ENCODE measurements around the gene NR6A1.

The NR6A1 gene

GRCh38 chr9:124514125-124514524 lies 257.0 kb downstream of the NR6A1 start:
- no peak overlapping the region for H3K4me3 ChIP-seq (IDR thresholded peaks at IDR 0.05; ENCODE audit: insufficient read depth, low read depth, low read length)
- no peaks in the 10 kb centered on the region for H3K36me3 ChIP-seq (ENCODE audit: insufficient read depth)
- no peaks in the 10 kb centered on the region for H3K27me3 ChIP-seq (ENCODE audit: insufficient read depth, low read depth)
- H3K4me1 ChIP-seq (ENCODE audit: low read depth, poor library complexity, severe bottlenecking), result no peaks in the 10 kb centered on the region
- no peaks in the 10 kb centered on the region for H3K79me2 ChIP-seq (ENCODE audit: insufficient read depth, low read depth)
- no peak overlapping the region for H2AFZ ChIP-seq (ENCODE audit: low read depth)
- no peak overlapping the region for H3K4me2 ChIP-seq
- H3K9ac ChIP-seq, result no peak overlapping the region
- no peak overlapping the region for H3K27ac ChIP-seq
- TF ChIP-seq CTCF (conservative IDR thresholded peaks at IDR 0.05; ENCODE audit: low read depth, low read length), result no peak
- H4K20me1 ChIP-seq (ENCODE audit: insufficient read depth), result no peaks in the 10 kb centered on the region

GRCh38 chr9:124513376-124513994 lies 257.6 kb downstream of the NR6A1 start:
- Histone ChIP-seq H3K4me1 (ENCODE audit: low read depth, poor library complexity, severe bottlenecking) (no peaks in the 10 kb centered on the region), H3K9ac (no peak overlapping the region), H3K4me3 (IDR thresholded peaks at IDR 0.05; ENCODE audit: insufficient read depth, low read depth, low read length) (no peak overlapping the region), H2AFZ (ENCODE audit: low read depth) (no peak overlapping the region), H3K27ac (no peak overlapping the region), H4K20me1 (ENCODE audit: insufficient read depth) (no peaks in the 10 kb centered on the region), H3K27me3 (ENCODE audit: insufficient read depth, low read depth) (no peaks in the 10 kb centered on the region), H3K79me2 (ENCODE audit: insufficient read depth, low read depth) (no peaks in the 10 kb centered on the region), H3K36me3 (ENCODE audit: insufficient read depth) (no peaks in the 10 kb centered on the region), H3K4me2 (no peak overlapping the region)
- TF ChIP-seq CTCF (conservative IDR thresholded peaks at IDR 0.05; ENCODE audit: low read depth, low read length), result no peak

- Histone ChIP-seq H3K79me2 (ENCODE audit: insufficient read depth, low read depth) (no peaks in the 10 kb centered on the region), H4K20me1 (ENCODE audit: insufficient read depth) (no peaks in the 10 kb centered on the region), H3K4me2 (no peak overlapping the region), H3K27ac (no peak overlapping the region), H3K4me1 (ENCODE audit: low read depth, poor library complexity, severe bottlenecking) (no peaks in the 10 kb centered on the region), H3K27me3 (ENCODE audit: insufficient read depth, low read depth) (no peaks in the 10 kb centered on the region), H2AFZ (ENCODE audit: low read depth) (no peak overlapping the region), H3K36me3 (ENCODE audit: insufficient read depth) (no peaks in the 10 kb centered on the region), H3K9ac (no peak overlapping the region), H3K4me3 (IDR thresholded peaks at IDR 0.05; ENCODE audit: insufficient read depth, low read depth, low read length) (no peak overlapping the region)
- no peak for TF ChIP-seq CTCF (conservative IDR thresholded peaks at IDR 0.05; ENCODE audit: low read depth, low read length)
Measured at GRCh38 chr9:124512806-124513204, 258.3 kb downstream of the NR6A1 start.

- no peak overlapping the region for H3K4me2 ChIP-seq
- no peaks in the 10 kb centered on the region for H3K27me3 ChIP-seq (ENCODE audit: insufficient read depth, low read depth)
- no peak for TF ChIP-seq CTCF (conservative IDR thresholded peaks at IDR 0.05; ENCODE audit: low read depth, low read length)
- no peaks in the 10 kb centered on the region for H3K36me3 ChIP-seq (ENCODE audit: insufficient read depth)
- H4K20me1 ChIP-seq (ENCODE audit: insufficient read depth), result no peaks in the 10 kb centered on the region
- H3K4me1 ChIP-seq (ENCODE audit: low read depth, poor library complexity, severe bottlenecking), result no peaks in the 10 kb centered on the region
- no peaks in the 10 kb centered on the region for H3K79me2 ChIP-seq (ENCODE audit: insufficient read depth, low read depth)
- H3K4me3 ChIP-seq (IDR thresholded peaks at IDR 0.05; ENCODE audit: insufficient read depth, low read depth, low read length), result no peak overlapping the region
- H2AFZ ChIP-seq (ENCODE audit: low read depth), result no peak overlapping the region
- no peak overlapping the region for H3K9ac ChIP-seq
- no peak overlapping the region for H3K27ac ChIP-seq
Measured at GRCh38 chr9:124511891-124512805, 259.0 kb downstream of the NR6A1 start.

All from KMS-11 (cell line).